T-helper 2 cell treated with Interferon-gamma antibody and Interleukin-4, amounts not matched to agents 5 μg/mL and 100 μg/mL, for 36 hours (primary cell): Measurements from ENCODE around the gene GNB2.
"Not testable (repeated sequence)": the region's sequence is repeated elsewhere in the genome, so short reads cannot be mapped to it uniquely, and the experiment has no call there.

ENCODE experiments used
- DNase-seq: peaks from one replicate; pipeline ENCODE4 v3.0.0; 2021; ENCODE audit warnings: low spot score
- H3K27ac Mint-ChIP-seq: one replicate; pipeline ENCODE4 v1.8.0; 2021; ENCODE audit warnings: mild to moderate bottlenecking, mixed read lengths
- H3K27me3 Mint-ChIP-seq: one replicate; pipeline ENCODE4 v1.8.0; 2021; ENCODE audit warnings: low read depth, mixed read lengths
- H3K36me3 Mint-ChIP-seq: one replicate; pipeline ENCODE4 v1.8.0; 2021; ENCODE audit warnings: low read depth, mixed read lengths
- H3K4me1 Mint-ChIP-seq: one replicate; pipeline ENCODE4 v1.8.0; 2021; ENCODE audit warnings: low read depth, mixed read lengths
- H3K4me3 Mint-ChIP-seq: one replicate; pipeline ENCODE4 v1.8.0; 2022; ENCODE audit warnings: mild to moderate bottlenecking, moderate library complexity, mixed read lengths
- H3K9me3 Mint-ChIP-seq: one replicate; pipeline ENCODE4 v1.8.0; 2021; ENCODE audit warnings: mixed read lengths

GNB2 gene

GRCh38 chr7:100692578-100692961 lies 19.0 kb downstream of the GNB2 start:
- peaks cover 28% of the 10 kb centered on the region for H3K4me1 Mint-ChIP-seq
- peaks cover 9% of the 10 kb centered on the region for H3K27me3 Mint-ChIP-seq
- no peak for DNase-seq
- H3K4me3 Mint-ChIP-seq: peak overlapping the region; percentile 96
- H3K9me3 Mint-ChIP-seq: no peaks in the 10 kb centered on the region
- H3K27ac Mint-ChIP-seq: peak overlapping the region; percentile 91
- H3K36me3 Mint-ChIP-seq: peaks cover 14% of the 10 kb centered on the region

DNA sequence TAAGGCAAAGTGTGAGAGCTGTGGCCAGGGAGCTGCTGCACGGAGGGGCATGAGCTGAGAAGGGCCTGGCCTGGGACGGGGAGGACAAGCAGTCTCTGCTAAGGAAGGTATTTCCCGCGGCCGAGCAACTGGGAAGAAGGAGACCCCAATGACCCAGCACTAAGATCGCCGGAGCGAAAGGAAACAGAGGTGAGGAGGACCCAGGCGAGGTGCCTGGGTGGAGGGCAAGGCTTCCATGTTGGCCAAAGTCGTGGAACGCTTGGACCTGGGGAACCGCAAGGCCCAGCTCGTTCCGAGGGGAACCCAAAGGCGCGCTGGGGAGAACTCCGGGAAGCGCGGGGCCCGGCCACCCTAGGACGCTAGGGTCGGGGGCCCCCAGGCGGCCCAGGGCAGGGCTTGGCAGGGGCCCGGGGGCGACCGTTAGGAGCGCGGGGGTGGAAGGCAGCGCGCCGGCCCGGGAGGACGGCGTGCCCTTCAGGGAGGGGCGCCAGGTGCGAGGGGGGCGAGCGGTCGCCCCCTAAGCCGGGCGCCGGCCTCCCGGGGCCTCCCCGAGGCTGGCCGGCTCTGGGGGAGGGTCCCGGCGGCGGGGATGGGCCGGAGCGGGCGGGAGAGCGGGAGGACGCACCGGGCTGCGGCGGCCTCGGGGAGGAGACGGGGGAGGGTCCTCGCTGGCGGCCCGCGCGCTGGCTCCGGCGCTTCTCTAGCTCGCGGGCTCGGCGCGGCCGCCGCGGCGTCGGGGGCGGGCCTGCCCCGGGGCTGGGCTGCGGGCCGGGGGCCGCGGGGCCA lies 20.0 kb downstream of the GNB2 start:
- Mint-ChIP-seq H3K4me1 (peaks cover 28% of the 10 kb centered on the region), H3K9me3 (no peaks in the 10 kb centered on the region), H3K36me3 (peaks cover 14% of the 10 kb centered on the region), H3K27ac (peak overlapping the region; percentile 91), H3K4me3 (peak overlapping the region; percentile 96), H3K27me3 (peaks cover 9% of the 10 kb centered on the region)
- DNase-seq: no peak

DNA sequence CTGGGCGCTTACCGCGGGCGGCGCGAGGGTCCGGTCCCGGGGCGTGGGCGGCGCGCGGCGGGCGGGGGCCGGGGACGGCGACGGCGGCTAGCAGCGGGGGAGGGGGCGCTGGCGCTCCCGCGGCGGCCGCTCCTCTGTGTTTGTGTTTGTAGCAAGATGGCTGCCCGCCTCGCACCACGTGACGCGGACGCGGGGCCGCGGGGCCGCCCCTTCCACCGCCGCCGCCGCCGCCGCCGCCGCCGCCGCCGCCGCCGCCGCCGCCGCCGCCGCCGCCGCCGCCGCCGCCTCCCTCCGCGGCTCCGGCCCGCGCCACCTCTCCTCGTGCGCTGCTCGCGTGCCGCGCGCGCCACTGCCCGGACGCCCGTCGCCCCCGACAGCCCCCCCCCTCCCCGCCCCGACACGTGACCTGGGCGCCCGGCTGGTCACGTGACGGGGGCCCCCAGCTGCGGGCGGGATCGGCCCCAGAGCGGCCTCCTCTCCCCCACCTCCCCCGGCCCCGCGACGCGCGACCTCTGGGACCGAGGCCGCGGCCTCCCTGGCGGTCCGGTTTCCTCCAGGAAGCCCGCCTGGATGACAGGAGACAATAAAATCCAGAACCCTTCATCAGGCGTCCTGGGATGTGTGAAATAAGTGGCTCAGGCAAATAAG lies 20.7 kb downstream of the GNB2 start, which contains the start of gene GIGYF1:
TSS of gene GIGYF1 (minus strand) at position 153 of the 648 bp plus-strand sequence. CDS start 6,012 bp downstream, outside the sequence.
- Mint-ChIP-seq H3K4me3 (peak within 1 kb of the TSS; percentile 96), H3K27ac (peak within 1 kb of the TSS; percentile 91), H3K27me3 (peaks cover 11% of the 10 kb centered on the region), H3K4me1 (peaks cover 25% of the 10 kb centered on the region), H3K9me3 (no peaks in the 10 kb centered on the region), H3K36me3 (peaks cover 9% of the 10 kb centered on the region)
- peak; percentile 68 for DNase-seq

GRCh38 chr7:100696123-100696521 lies 22.6 kb downstream of the GNB2 start:
- no peak overlapping the region for H3K4me3 Mint-ChIP-seq
- peaks cover 19% of the 10 kb centered on the region for H3K27me3 Mint-ChIP-seq
- H3K4me1 Mint-ChIP-seq: peaks cover 25% of the 10 kb centered on the region
- H3K36me3 Mint-ChIP-seq: peaks cover 9% of the 10 kb centered on the region
- H3K9me3 Mint-ChIP-seq: no peaks in the 10 kb centered on the region
- no peak for DNase-seq
- H3K27ac Mint-ChIP-seq: no peak overlapping the region

DNA sequence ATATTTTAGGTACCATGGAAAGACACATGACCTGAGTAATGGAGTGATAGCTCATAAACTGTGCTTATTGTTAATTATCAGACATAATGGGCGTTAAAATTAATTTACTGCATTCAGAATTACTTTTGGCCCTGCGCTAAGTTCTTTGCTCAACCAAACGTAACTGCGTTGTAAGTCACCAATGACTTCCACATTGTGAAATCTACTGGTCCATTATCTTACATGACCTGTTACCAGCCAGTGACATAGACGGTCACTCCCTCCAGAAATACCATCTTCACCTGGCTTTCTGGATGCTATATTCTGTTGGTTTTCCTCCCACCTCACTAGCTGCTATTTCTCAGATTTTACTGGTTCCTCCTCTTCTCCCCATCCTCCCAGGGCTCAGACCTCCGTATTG lies 25.5 kb downstream of the GNB2 start:
- no peaks in the 10 kb centered on the region for H3K36me3 Mint-ChIP-seq

GRCh38 chr7:100701089-100701488 lies 27.5 kb downstream of the GNB2 start:
- H3K9me3 Mint-ChIP-seq, H3K27ac Mint-ChIP-seq, DNase-seq, H3K4me3 Mint-ChIP-seq, H3K4me1 Mint-ChIP-seq, H3K36me3 Mint-ChIP-seq: not testable (repeated sequence)
- H3K27me3 Mint-ChIP-seq: peaks cover 16% of the 10 kb centered on the region

More for the DNA sequence above, 25.5 kb downstream of the GNB2 start:
- H3K27me3 Mint-ChIP-seq: peaks cover 26% of the 10 kb centered on the region
- no peak overlapping the region for H3K4me3 Mint-ChIP-seq
- H3K27ac Mint-ChIP-seq: no peak overlapping the region
- peaks cover 8% of the 10 kb centered on the region for H3K4me1 Mint-ChIP-seq
- no peaks in the 10 kb centered on the region for H3K9me3 Mint-ChIP-seq
- no peak for DNase-seq

DNA sequence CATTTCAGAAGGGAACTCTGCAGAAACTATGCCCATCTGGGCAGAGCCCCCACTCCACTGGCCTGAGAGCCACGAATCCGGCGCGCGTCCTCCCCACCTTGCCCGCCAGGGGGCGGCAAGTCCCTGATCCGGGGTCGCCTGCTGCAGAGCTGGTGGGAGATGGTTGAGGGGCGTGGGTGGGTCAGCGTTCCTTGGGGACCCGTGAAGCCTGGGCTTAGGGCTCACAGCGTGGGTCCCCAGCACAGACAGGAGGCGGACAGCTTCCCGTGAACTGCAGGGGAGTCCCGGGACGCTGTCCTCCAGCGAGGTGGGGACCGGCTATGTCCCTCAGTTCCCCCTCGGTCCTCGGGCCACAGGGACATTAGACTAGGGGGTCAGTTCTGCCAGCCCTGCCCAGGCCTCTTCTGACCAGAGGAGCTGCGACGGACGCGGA lies 31.8 kb downstream of the GNB2 start:
- peaks cover 8% of the 10 kb centered on the region for H3K27me3 Mint-ChIP-seq
- peaks cover 15% of the 10 kb centered on the region for H3K36me3 Mint-ChIP-seq
- peak overlapping the region; percentile 99 for H3K4me3 Mint-ChIP-seq
- H3K27ac Mint-ChIP-seq: peak overlapping the region; percentile 98
- peak; percentile 78 for DNase-seq
- H3K4me1 Mint-ChIP-seq: peaks cover 8% of the 10 kb centered on the region
- no peaks in the 10 kb centered on the region for H3K9me3 Mint-ChIP-seq

DNA sequence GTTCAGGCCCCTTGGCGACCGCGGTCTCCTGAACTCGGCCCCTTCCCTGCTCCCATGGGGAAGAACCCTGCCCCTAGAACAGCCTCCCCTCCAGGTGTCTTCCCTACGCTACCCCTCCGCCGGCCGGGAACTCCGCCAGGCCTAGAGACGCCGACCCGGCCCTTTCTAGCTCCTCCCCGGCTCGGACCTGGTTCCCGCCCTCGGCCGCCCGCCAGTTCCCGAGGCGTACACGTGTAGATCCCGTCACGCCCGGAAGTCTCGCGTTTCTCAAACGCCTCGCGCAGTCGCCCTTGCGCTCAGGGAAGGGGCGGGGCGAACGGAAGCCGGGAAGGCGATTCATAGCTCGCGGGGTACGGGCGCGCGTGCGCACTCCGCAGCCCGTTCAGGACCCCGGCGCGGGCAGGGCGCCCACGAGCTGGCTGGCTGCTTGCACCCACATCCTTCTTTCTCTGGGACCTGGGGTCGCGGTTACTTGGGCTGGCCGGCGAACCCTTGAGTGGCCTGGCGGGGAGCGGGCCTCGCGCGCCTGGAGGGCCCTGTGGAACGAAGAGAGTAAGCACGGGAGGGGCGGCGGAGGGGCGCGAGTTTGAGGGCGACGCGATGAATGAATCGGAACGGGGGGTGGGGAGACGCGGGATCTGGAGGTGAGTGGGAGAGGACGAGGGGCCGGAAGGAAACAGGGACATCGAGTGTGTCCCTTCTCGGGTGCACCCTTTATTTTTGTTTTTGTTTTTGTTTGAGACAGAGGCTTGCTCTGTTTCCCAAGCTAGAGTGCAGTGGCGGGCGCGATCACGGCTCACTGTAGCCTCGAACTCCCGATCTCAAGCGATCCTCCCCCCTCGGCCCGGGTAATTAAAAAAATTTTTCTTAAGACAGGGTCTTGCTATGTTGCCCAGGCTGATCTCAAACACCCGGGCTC lies 32.5 kb downstream of the GNB2 start, which contains the start of gene POP7:
TSS of gene POP7 (plus strand) at position 369 of the 919 bp plus-strand sequence. CDS start 710 bp downstream, outside the sequence.
- peak; percentile 99 for DNase-seq
- H3K36me3 Mint-ChIP-seq: peaks cover 15% of the 10 kb centered on the region
- peaks cover 8% of the 10 kb centered on the region for H3K27me3 Mint-ChIP-seq
- peaks cover 8% of the 10 kb centered on the region for H3K4me1 Mint-ChIP-seq
- H3K4me3 Mint-ChIP-seq: peak within 1 kb of the TSS; percentile 99
- H3K27ac Mint-ChIP-seq: peak within 1 kb of the TSS; percentile 98
- no peaks in the 10 kb centered on the region for H3K9me3 Mint-ChIP-seq

DNA sequence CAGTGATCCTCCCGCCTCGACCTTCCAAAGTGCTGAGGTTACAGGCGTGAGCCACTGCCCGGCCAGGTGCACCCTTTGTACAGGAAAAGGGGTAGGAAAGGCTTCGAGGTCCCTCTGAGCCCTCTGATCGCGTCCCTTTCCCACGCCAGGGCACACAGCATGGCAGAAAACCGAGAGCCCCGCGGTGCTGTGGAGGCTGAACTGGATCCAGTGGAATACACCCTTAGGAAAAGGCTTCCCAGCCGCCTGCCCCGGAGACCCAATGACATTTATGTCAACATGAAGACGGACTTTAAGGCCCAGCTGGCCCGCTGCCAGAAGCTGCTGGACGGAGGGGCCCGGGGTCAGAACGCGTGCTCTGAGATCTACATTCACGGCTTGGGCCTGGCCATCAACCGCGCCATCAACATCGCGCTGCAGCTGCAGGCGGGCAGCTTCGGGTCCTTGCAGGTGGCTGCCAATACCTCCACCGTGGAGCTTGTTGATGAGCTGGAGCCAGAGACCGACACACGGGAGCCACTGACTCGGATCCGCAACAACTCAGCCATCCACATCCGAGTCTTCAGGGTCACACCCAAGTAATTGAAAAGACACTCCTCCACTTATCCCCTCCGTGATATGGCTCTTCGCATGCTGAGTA lies 33.3 kb downstream of the GNB2 start:
- Mint-ChIP-seq H3K4me3 (peak overlapping the region; percentile 99), H3K27me3 (peaks cover 4% of the 10 kb centered on the region), H3K9me3 (no peaks in the 10 kb centered on the region), H3K27ac (peak overlapping the region; percentile 98), H3K36me3 (peaks cover 15% of the 10 kb centered on the region), H3K4me1 (peaks cover 8% of the 10 kb centered on the region)
- no peak for DNase-seq

GRCh38 chr7:100708395-100708794 lies 34.9 kb downstream of the GNB2 start:
- H3K36me3 Mint-ChIP-seq: peaks cover 15% of the 10 kb centered on the region
- no peak for DNase-seq
- peak overlapping the region; percentile 52 for H3K4me3 Mint-ChIP-seq
- no peaks in the 10 kb centered on the region for H3K9me3 Mint-ChIP-seq
- H3K27me3 Mint-ChIP-seq: no peaks in the 10 kb centered on the region
- peaks cover 8% of the 10 kb centered on the region for H3K4me1 Mint-ChIP-seq
- H3K27ac Mint-ChIP-seq: no peak overlapping the region

DNA sequence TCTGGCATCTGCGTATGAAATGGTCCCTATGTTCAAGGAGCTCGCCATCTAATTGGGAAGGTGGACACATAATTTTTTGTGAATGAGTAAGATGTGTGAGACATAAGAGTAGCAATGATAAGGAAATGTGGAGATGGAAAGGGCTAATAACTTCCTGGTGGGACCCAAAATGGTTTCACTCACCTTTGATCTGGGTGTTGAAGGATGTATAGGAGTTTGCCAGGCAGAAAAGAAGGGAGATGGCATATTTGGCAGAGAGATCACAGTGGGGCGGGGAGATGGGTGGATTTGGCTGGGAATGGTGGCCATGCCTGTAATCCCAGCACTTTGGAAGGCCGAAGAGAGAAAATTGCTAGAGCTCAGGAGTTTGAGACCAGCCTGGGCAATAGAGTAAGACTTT lies 36.9 kb downstream of the GNB2 start:
- H3K27me3 Mint-ChIP-seq: no peaks in the 10 kb centered on the region
- no peak overlapping the region for H3K4me3 Mint-ChIP-seq
- no peak for DNase-seq
- peaks cover 15% of the 10 kb centered on the region for H3K36me3 Mint-ChIP-seq
- H3K9me3 Mint-ChIP-seq: no peaks in the 10 kb centered on the region
- peaks cover 8% of the 10 kb centered on the region for H3K4me1 Mint-ChIP-seq
- no peak overlapping the region for H3K27ac Mint-ChIP-seq

- Mint-ChIP-seq H3K4me1 (peaks cover 8% of the 10 kb centered on the region), H3K4me3 (no peak overlapping the region), H3K27me3 (no peaks in the 10 kb centered on the region), H3K27ac (no peak overlapping the region), H3K9me3 (no peaks in the 10 kb centered on the region), H3K36me3 (peaks cover 11% of the 10 kb centered on the region)
- DNase-seq: no peak
Observed at GRCh38 chr7:100711369-100711768, 37.8 kb downstream of the GNB2 start.

DNA sequence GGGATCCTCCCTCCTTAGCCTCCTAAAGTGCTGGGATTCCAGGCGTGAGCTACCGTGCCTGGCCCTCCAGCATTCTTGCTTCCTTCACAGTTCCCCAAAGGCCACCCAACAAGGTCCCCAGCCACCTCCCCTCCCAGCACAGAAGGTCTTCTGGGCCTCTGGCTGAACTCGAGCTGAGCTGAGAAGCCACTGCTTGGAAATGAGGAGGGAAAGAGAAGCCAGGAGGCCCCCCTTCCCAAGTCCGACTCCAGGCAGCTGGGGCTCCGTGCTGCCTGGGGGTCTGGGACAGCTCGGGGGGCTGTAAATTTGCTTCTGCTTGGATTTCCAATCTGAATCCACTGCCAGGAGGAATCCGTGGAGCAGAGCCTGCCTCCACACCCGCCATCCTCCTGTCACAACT lies 41.2 kb downstream of the GNB2 start:
- Mint-ChIP-seq H3K27ac (no peak overlapping the region), H3K27me3 (peaks cover 22% of the 10 kb centered on the region), H3K4me1 (peaks cover 1% of the 10 kb centered on the region), H3K36me3 (no peaks in the 10 kb centered on the region), H3K4me3 (no peak overlapping the region), H3K9me3 (peaks cover 5% of the 10 kb centered on the region)
- no peak for DNase-seq
